Mononuclear cell (primary cell): Measurements from ENCODE around the gene MBD3. TPM values are rescaled to one million over a fixed set of nuclear protein-coding genes. Genes with fewer than 3 reads are reported as not detected.

Source experiments
- H3K27me3 ChIP-seq: 2 replicates; pipeline ENCODE4 v1.6.0; 2011; ENCODE audit warnings: low read length, control low read depth; ENCODE audit not compliant: insufficient read depth
- H3K4me1 ChIP-seq: 2 replicates; pipeline ENCODE4 v1.5.1; 2011; ENCODE audit warnings: mild to moderate bottlenecking, low read length, control low read depth; ENCODE audit not compliant: insufficient read depth
- H3K4me3 ChIP-seq: 2 replicates; pipeline ENCODE4 v1.5.1; 2011; ENCODE audit warnings: mild to moderate bottlenecking, low read length, moderate library complexity
- H3K9me3 ChIP-seq: 2 replicates; pipeline ENCODE4 v1.5.1; 2011; ENCODE audit warnings: low read depth, mild to moderate bottlenecking, control low read depth, low read length
- total RNA-seq: library from RNA; depleted of rRNA; stranded (reverse); fragments of >200 nt; gene quantifications from one replicate; pipeline ENCODE4 v1.2.3, GENCODE V29; 2012

The MBD3 gene
- total RNA-seq, 1 donor = 25.1 TPM

DNA sequence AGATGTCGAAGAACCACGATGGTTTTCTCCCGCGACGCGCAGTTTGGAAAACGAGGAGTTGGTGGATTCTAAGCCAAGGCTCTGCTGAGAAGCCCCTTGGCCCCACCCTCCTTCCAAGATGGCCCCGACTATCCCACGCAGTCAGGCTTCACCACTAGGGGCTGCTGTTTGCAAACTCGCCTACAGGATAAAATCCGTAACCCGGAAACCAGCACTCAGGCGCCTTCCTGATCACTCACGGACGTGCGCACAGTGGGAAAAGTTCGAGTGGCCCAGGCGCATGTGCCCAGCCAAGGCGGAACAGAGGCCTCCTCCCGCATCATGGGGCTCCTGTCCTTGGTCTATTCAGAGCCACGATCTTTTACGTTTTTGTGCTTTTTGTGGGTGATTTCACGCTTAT, 31.8 kb upstream of the MBD3 start:
- H3K4me3 ChIP-seq = no peak overlapping the region
- no peaks in the 10 kb centered on the region for H3K4me1 ChIP-seq
- no peaks in the 10 kb centered on the region for H3K27me3 ChIP-seq
- no peaks in the 10 kb centered on the region for H3K9me3 ChIP-seq

DNA sequence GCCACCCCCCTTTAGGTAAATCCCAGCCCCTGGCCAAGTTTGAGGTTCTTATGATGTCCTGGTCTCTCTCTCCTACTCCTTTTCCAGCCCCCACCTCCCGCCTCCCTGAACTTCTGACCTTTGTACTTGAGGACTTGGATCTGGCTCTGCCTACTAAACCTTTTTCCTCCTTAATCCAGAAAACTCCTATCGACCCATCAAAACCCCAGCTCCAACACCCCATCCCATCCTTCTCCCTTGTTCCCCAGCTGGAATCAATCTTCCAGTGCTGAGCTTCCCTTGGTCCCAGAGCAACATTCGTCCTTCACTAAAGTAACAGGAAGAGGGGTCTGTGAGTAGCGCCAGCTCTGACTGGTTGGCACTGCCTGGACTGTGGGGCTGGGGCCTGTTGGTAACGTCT, 29.9 kb upstream of the MBD3 start:
- H3K4me1 ChIP-seq = no peaks in the 10 kb centered on the region
- no peak overlapping the region for H3K4me3 ChIP-seq
- no peaks in the 10 kb centered on the region for H3K9me3 ChIP-seq
- H3K27me3 ChIP-seq = no peaks in the 10 kb centered on the region

DNA sequence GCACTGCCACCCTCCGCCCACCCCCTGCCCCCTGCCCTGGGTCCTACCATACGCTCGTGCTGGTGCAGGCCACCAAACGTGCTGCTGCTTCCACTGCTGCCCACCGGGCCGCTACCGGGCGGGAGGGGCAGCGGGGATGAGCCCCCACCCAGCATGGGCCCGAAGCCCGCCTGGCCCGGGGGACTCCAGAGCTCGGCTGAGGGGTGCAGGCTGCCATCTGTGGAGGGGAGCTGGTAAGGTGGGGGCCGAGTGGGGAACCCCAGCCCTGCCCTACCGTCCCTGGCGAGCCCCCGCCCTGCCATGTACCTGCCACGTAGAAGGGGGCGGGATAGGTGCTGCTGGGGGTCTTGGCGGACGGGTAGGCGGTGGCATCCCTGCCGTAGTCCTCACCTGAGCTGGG, 29.3 kb upstream of the MBD3 start:
- no peak overlapping the region for H3K4me3 ChIP-seq
- H3K9me3 ChIP-seq = no peaks in the 10 kb centered on the region
- no peaks in the 10 kb centered on the region for H3K4me1 ChIP-seq
- no peaks in the 10 kb centered on the region for H3K27me3 ChIP-seq

DNA sequence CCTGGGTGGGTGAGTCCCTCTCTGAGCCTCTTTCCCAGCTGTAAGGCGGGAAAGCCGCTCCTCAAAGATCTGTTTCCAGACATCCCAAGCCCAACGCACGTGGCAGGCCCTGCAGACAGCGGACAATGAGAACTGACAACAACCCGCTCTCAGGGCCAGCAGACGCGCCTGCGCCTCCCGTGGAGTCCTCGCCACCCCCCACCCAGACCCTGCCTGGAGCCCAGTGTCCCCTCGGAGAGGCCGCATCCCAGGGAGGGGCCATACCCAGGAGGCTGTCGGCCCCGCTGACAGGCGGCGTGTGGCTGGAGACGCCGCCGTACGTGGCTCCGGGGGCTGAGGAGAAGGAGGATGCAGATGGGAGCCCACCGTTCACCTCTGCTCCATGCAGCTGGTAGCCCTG, 28.9 kb upstream of the MBD3 start:
- H3K4me1 ChIP-seq = no peaks in the 10 kb centered on the region
- H3K9me3 ChIP-seq = no peaks in the 10 kb centered on the region
- H3K27me3 ChIP-seq = no peaks in the 10 kb centered on the region
- no peak overlapping the region for H3K4me3 ChIP-seq

DNA sequence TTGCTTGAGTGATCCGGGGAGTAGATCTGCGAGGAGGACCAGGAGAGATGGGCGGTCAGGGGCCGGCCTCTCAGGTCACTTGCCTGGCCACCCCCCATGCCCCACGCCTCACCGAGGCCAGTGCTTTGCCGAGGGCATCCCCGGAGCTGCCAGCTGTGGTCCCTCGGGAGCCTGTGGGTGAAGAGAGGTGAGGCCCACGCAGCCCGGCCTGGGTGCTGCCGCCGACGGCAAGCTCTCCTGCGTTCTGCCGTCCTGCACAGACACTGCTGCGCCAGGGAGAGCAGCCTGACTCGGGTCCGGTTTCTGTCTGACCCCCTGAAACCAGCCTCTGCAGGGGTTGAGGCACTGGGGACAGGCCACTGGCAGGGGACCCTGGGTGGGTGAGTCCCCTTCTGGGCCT, 28.4 kb upstream of the MBD3 start:
- no peaks in the 10 kb centered on the region for H3K4me1 ChIP-seq
- no peaks in the 10 kb centered on the region for H3K27me3 ChIP-seq
- H3K9me3 ChIP-seq = no peaks in the 10 kb centered on the region
- no peak overlapping the region for H3K4me3 ChIP-seq

DNA sequence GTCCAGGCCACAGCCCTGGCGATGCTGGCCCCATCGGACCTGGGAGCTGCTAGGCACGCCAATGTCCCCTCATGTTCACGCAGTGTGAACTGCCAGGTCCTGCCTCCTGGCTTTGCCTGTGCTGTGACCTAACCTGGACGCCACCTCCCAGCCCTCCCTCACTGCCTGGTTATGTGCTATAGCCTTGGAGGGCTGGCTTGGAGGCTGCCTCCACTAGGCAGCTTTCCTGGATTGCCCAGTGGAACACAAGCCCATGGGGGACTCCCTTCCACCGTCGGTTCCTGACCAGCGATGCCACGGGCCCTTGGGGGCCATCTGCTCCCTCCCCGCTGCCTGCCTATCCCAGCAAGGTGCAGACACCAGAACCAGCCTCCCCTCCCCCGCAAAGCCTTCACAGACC, 27.8 kb upstream of the MBD3 start:
- no peaks in the 10 kb centered on the region for H3K27me3 ChIP-seq
- H3K4me1 ChIP-seq = no peaks in the 10 kb centered on the region
- H3K9me3 ChIP-seq = no peaks in the 10 kb centered on the region
- no peak overlapping the region for H3K4me3 ChIP-seq

DNA sequence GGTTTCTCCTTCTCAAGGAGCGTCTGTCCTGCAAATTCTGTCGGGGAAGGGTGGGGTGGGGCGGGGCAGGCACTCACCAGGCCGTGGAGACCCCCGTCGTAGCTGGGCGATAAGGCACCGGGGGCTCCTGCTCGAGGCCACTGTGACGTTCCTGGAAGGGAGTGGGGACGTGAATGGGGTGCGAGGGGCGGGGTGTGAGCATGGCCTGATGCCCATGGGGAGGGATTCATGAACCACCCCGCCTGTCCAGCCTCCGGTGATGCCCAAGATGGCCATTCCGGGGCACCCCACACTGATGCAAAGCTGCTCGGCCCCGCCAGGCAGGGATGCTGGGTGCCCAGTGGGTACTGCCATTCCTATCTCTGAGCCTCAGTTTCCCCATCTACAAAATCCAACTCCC, 27.0 kb upstream of the MBD3 start:
- no peaks in the 10 kb centered on the region for H3K27me3 ChIP-seq
- H3K4me3 ChIP-seq = no peak overlapping the region
- no peaks in the 10 kb centered on the region for H3K4me1 ChIP-seq

DNA sequence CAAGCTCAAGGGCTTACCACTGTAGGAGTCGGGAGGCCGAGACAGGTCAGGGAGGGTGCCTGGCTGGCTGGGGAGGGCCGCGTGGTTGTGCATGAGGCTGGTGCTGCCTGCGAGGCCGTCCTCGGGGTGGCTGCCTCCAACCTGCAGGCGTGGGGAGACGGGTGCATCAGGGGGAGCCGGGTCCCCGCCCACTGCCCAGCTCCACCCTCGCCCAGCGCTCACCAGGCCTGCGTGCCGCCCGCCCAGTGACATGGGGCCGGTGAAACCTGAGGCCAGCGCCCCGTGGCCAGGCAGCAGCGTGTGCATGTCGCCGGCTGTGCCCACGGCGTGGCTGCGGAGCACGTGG, 26.4 kb upstream of the MBD3 start:
- Histone ChIP-seq H3K4me1 (no peaks in the 10 kb centered on the region), H3K9me3 (no peaks in the 10 kb centered on the region), H3K27me3 (no peaks in the 10 kb centered on the region)

More for the DNA sequence above, 27.0 kb upstream of the MBD3 start:
- H3K9me3 ChIP-seq = no peaks in the 10 kb centered on the region

DNA sequence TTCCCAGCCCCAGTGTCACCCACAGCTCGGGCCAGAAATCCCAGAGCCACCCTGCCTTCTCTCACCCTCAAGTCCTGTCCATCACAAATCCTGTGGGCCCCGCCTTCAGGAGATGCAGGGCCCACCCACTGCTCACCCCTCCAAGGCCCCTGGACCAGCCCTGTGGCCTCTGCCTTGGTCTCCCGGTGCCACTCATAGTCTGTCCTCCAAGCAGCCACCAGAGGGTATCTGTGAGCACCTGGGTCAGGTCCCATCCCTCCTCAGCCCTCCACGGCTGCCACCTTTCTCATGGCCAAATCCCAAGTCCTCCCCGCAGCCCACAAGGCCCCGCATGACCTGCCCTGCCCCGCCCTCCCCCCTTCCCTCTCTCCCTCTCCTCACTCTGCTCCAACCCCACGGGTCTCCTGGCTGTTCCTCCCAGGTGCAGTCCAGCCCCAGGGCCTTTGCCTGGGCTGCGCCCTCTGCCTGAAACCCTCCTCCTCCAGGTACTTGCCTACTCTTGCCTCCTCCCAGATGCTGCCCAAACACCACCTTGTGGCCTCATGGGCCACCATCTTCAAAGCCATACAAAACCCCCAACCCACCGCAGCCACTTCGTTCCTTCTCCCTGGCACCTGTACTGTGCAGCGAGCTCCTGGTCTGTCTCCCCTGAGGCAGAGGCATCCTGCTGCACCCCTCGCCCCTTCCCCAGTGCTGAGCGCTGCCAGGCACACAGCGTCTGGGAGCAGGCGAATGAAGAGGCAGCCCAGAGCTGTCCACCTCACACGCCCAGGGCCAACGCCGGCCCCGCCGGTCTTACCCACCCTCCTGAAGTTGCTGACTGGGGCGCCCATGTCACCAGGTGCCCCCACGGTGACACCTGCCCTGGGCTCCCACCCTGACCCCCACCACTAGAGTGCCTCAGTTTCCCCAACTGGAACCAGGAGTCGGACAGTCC, 25.8 kb upstream of the MBD3 start:
- H3K27me3 ChIP-seq = no peaks in the 10 kb centered on the region
- no peaks in the 10 kb centered on the region for H3K4me1 ChIP-seq
- no peaks in the 10 kb centered on the region for H3K9me3 ChIP-seq
- no peak overlapping the region for H3K4me3 ChIP-seq

More for the DNA sequence above, 26.4 kb upstream of the MBD3 start:
- no peak overlapping the region for H3K4me3 ChIP-seq

DNA sequence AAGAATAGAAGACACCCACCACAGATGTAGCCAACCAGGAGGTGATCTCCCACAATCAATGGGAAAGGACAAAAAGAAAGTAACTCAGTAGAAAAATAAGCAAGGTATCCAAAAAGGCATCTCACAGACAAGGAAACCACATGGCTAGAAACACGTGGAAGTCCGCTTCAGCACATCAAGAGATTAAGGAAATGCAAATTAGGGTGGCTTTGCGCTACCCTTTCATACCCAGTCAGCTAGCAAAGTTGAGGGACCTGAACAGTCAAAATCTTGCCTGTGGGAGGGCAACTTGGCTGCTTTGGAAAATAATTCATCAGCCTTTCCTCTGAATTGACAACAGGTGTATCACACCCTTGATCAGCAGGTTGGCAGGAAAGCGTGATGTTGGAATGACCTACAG, 24.2 kb upstream of the MBD3 start:
- no peaks in the 10 kb centered on the region for H3K27me3 ChIP-seq
- no peaks in the 10 kb centered on the region for H3K9me3 ChIP-seq
- H3K4me3 ChIP-seq = no peak overlapping the region
- no peaks in the 10 kb centered on the region for H3K4me1 ChIP-seq

DNA sequence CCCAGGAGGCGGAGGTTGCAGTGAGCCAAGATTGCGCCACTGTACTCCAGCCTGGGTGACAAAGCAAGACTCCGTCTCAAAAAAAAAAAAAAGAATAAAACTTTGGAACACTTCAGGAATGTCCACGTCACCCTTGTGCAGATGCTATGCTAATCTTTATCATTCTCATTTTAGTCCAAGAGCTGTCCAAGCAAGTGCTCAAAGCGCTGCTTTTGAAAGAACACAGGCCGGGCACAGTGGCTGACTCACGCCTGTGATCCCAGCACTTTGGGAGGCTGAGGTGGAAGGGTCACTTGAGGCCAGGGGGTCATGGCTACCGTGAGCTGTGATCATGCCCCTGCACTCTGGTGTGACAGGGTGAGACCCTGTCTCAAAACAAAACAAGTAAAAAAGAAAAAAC, 23.7 kb upstream of the MBD3 start:
- no peaks in the 10 kb centered on the region for H3K27me3 ChIP-seq
- H3K4me3 ChIP-seq = no peak overlapping the region

DNA sequence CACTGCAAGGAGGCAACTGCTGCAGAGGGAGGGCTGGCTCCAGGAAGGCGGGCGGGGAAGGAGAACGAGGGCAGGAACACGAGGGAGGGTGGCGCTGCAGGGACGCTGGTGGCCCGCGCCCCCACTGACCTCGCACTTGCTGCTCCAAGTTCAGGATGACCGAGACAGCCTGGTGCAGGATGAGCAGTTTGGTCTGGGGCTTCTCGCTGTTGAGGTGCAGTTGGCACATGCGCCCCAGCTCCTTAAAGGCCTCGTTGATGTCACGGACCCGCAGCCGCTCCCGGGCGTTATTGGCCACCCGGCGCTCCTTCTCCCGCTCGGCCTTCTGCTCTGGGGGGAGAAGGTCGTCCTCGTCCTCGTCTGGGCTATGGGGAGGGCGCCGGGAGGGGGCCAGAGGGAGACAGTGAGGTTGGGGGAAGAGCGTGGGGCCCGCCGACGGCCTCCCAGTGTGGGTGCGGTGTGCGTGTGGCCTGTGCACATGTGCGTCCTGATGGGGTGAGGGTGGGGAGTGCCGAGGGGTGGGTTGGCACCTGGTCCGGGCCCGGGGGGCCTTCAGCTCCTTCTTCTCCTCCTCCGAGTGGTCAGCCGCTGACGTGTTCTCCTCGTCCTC, 22.6 kb upstream of the MBD3 start:
- Histone ChIP-seq H3K4me3 (no peak overlapping the region), H3K27me3 (no peaks in the 10 kb centered on the region)

More for the DNA sequence above, 23.7 kb upstream of the MBD3 start:
- H3K4me1 ChIP-seq = no peaks in the 10 kb centered on the region
- H3K9me3 ChIP-seq = no peaks in the 10 kb centered on the region

DNA sequence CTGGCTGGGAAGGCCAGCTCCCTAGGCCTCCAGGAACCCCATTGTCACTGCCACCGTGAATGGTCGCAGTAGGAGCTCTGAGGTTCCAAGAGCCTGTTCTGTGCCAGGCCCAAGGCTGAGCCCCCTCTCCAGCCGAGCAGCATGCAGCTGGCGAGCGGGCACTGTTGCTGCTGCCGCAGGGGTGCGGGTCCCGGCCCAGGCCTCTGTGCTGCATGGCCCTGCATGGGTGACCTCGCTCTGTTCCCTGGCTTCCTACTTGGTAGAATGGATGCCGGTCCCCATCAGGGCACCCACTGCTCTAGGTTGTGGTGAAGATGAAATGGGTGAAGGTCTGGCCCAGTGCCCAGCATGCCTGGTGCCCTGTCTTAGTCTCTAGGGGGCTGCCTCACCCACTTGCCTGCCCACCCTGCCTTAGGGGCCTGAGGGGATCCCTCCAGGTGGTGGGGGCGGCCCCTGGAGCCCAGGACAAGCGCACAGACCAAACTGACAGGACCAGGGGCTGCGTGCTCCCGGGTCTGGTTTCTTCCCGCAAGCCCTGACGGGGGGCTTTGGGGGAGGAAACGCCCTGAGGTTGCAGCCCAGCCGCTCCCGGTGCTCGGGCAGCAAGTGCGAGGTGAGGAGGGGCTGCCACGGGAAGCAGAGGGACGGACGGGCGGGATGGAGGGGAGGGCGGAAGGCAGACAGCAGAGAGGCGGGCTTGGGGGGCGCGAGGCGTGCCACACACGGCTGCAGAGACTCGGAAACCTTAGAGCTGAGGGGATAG, 21.3 kb upstream of the MBD3 start:
- H3K9me3 ChIP-seq = no peaks in the 10 kb centered on the region
- no peaks in the 10 kb centered on the region for H3K27me3 ChIP-seq
- peaks cover 16% of the 10 kb centered on the region for H3K4me1 ChIP-seq
- H3K4me3 ChIP-seq = no peak overlapping the region

More for the DNA sequence above, 22.6 kb upstream of the MBD3 start:
- Histone ChIP-seq H3K4me1 (peaks cover 4% of the 10 kb centered on the region), H3K9me3 (no peaks in the 10 kb centered on the region)

DNA sequence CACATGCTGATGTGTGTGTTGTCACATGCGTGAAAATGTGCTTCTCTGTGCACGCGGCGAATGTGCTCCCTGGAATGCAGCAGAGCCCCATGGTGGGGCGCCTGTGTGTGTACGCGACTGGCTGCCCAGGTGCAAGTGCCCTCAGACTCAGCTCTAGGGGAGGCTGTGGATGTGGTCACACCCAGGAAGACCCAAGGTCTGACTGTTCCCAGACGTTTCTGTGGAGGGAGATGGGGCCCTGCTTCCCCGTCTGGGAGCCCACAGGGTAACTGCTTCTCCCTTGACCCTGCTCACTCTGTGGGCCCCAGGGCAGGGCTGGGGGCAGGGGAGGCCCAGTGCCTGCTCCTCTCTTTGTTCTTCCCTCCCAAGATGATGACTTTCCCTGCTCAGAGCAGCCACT, 20.5 kb upstream of the MBD3 start:
- Histone ChIP-seq H3K4me3 (no peak overlapping the region), H3K27me3 (no peaks in the 10 kb centered on the region), H3K9me3 (no peaks in the 10 kb centered on the region), H3K4me1 (peaks cover 25% of the 10 kb centered on the region)
